Dedifferentiated amniotic fluid mesenchymal stem cell (primary cell): Measurements from ENCODE around the gene GPR132.
"Not testable (repeated sequence)": the region's sequence is repeated elsewhere in the genome, so short reads cannot be mapped to it uniquely, and the experiment has no call there.

Experiments used
- DNase-seq: peaks from one replicate; pipeline ENCODE4 v3.0.0-alpha.2; 2016; ENCODE audit errors: extremely low spot score

The GPR132 gene

DNA sequence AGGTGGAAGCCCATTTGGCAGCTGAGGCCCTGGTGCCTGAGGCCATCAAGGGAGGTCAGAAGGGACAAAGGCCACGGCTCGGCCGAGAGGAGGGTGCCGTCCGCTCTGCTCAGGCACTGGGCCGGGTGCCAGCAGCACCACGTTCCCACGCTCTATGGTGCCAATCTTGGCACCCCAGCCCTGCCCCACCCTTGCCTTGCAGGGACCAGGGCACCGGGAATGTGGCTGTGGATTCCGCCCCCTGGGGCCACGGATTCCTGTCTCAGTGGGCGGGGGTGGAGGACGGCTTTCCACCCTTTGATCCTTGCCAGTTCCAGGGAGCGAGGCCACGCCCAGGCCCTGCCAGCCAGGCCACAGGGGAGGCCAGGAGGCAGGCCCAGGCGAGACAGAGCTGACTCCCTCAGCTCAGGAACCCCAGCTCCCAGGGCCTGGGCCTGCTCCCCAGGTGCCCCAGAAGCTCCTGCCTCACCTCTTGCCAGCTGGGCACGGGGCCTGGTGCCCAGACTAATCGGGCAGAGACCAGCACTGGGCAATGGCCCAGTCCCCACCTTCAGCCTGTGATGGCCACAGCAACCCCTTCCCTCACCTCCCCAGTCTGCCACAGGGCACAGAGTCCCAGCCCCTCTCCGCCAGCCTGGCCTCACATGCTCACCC lies 26.4 kb upstream of the GPR132 start:
- DNase-seq: no peak

DNA sequence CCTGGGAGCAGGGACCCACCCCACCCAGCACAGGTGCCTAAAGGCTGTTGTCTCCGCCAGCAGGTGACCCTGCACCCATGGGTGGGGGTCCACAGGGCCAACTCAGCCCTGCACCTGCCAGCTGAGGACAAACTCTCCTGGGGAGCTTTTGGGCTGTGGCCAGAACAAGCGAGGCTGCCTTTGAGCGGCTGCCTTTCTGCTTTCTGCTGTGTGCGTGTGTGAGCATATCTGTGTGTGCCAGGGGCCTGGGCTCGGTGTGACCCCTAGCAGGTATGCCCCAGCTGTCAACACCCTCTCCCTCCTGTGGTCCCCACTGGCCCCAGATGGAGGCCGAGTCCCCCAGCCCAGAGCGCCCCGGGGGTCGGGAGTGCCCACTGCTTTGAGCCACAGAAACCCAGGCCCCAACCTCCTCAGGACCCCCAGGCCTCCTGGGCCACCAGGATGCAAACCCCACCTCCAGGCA lies 25.9 kb upstream of the GPR132 start:
- DNase-seq: no peak

DNA sequence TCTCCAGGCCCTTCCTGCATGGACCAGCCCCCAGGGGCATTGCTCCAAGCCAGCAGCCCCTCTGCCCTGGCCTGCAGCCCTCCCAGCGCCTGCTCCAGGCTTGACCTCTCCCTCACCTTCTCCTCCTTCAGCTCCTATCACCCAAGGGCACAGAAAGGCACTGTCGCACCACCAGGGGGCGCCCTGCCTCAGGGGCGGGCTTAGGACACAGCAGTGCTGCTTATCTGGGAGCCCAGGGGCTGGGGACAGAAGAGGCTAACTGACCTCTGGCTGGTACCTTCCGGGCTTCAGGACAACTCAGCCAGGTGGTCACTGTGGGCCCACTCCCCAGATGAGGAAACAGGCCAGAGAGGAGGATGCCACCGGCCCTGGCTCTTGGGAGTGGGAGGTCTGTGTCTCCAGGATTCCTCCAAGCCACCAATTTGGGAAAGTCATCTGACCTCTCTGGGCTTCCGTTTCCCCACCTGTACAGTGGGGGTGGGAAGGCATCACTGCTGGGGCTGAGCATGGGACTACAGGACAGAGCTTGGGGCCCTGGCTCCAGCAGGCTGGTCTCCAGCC lies 25.3 kb upstream of the GPR132 start:
- peak; percentile 65 for DNase-seq

DNA sequence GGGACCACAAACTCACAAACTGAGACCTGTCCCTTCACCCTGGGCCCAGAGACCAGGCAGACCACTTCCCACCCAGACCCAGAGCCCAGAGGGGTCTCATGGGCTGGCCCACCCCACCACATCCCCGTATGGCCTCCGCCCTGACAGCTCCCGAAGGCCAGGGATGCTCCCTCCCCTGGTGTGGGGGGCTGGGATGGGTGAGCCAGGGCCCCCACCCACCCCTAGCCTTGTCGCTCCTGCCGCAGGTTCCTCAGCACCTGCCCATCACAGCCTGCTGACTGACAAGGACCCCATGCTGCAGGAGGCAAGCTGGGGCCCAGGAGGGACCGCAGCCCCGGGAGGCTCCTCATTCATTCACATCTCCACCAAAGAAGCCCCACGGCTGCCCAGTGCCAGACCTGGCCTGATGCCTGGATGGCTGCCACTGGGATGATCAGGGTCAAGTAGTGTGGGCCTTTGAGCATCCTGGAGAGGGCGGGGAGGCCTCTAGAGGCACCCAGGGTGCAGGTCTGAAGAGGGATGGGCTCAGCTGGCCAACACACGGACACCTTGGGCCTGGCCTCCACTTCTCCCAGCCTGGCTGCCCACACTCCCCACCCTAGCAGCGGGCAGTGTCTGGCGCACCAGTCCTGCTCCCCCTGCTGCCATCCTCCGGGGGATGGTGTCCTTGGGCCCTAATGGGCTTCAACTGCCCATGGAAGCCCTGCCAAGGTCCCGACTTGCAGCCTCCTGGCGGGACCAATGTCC lies 24.7 kb upstream of the GPR132 start:
- DNase-seq: no peak

DNA sequence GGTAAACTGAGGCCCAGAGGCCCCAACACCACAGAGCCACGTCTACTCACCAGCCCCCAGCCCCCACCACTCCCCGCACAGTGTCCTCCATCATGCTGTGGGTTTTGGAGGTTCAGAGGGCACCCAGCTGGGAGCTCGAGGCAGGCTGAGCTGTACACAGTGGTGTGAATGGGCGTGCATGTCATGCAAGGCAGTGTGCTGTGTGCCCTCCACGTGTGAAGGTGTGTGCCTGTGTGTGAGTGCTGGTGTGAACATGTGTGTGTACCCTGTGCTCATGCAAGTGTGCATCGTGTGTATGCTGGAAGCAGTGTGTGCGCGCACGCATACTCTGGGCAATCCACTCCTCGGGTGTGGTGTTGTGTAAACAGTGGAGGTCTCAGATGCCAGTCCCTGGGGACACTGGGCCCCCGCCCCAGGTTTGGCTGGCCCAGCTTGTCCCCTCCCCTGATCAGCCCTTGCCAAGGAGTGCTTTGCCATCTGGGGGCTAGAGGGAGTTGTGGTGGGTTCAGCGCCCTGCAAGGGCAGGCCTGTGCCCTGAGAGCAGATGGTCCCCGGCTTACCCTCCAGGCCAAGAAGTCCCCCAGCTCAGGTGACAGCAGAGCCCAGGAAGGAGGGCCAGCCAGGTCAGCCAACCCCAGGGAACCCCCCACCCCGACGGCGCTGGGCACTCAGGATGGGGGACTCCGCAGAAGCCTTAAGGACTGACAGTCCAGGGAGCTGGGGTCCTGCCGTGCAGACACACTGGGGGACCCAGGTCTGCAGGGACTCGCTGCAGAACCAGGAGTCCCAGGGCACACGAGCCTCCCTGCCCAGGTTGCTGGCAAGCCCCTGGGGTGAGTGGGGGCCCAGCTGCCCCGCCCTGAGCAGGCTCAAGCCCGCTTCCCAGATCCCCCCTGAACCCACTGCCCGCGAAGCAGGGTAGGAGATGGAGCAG lies 23.8 kb upstream of the GPR132 start:
- DNase-seq: no peak

DNA sequence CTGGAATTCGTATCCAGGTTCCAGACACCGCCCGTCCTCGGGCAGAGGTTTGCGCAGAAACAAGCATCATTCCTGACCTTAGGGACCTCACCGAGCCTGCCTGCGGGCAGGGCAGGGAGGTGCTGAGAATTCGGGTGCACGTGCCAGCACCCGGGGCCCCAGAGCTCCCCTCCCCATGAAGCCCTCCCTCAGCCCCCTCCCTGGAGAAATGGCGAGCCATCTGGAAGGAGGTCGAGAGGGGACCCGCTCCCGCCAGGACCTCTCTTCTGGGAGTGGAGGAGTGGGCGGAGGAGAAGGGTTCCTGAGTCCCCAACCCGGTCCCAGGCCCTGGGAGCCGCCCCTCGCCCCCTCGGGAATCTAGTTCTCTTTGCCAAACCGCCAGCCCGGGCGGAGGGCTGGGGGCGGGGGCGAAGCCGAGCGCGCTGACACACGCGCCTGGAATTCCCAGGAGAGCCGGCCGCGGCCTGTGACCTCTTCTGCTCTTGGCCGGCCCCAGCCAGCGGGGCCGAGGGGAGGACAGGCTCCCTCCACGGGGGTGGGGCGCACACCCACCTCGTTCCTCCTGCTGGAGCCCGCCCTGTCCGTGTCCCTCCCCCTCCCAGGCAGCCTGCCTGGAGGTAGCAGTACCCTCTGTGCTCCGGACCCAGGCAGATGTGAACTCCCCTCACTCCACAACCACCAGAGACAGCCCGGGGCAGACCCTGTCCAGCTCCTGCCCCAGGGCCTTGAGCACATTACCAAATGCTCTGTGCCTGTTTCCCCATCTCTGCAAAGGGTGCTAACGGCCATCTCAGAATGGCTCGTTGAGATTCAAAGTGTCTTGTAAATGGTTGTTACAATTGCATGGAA lies 23.0 kb upstream of the GPR132 start:
- DNase-seq: peak; percentile 43

DNA sequence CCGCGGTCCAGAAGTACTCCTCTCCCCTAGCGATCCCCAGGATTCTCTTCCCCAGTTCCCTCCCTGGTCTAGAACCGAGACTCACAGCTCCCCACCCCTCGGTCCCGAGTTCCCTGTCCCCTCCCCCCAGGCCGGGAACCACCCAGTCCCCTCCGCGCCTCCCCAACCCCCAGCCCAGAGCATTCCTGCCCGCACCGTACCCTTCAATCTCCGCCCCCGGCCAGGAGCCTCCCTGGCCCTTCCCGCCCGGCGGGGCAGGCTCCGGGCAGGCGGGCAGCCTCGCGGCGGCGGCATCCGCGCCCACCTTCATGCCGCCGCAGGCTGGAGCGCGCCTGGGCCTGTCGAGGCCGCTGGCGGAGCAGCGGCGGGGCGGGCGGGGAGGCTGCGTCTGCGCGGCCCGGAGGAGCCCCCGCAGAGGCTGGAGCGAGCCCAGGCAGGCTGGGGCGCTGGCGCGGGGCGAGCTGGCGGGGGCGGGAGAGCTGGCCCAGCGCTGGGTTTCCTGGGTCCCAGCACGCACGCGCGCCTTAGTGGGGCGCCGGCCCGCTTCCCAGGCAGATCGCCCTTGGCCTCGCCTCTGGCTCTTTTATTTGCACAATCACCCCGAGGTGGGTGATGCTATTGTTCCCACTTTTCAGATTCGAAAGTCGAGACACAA lies 22.2 kb upstream of the GPR132 start:
- DNase-seq: peak; percentile 30

DNA sequence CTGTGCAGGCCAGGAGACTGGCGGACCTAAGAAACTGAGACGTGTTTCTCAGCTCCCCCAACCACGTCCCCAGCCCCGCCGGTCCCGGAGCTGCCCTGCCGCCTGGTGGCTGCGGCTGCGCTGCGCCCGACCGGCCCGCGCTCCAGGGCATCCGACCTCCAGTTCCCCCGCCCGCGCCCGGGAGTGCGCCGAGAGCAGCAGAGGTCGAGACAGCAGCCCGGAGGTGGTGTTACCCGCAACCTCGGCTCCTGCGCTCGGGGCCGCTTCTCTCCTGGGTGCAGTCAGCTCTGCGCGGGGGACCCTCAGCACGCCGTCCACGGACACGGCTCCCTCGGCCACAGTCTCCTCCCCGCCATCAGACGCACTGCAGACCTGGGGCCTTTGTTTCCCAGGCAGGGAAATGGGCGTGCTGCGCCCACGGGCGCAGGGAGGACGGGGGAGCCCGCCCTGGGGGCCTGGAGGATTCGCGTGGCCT lies 21.6 kb upstream of the GPR132 start:
- DNase-seq: peak; percentile 47

DNA sequence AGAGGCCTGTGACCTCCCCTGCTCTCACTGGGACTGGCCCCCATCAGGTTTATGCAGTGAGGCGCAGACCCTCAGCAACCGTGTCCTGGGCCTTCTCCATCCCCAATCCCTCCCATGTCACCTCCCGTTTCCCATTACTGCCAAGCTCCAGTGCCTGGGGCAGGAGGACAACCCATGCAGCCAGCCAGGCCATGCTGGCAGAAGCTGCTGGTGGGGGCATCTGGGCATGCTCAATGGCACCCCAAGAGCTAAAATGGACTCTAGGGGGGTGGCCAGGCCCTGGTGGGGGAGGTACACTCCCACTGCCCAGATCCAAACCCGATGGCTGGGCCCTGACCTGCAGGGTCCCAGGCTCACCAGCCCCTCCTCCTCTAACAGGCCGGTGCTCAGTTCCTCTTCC lies 20.5 kb upstream of the GPR132 start:
- no peak for DNase-seq

DNA sequence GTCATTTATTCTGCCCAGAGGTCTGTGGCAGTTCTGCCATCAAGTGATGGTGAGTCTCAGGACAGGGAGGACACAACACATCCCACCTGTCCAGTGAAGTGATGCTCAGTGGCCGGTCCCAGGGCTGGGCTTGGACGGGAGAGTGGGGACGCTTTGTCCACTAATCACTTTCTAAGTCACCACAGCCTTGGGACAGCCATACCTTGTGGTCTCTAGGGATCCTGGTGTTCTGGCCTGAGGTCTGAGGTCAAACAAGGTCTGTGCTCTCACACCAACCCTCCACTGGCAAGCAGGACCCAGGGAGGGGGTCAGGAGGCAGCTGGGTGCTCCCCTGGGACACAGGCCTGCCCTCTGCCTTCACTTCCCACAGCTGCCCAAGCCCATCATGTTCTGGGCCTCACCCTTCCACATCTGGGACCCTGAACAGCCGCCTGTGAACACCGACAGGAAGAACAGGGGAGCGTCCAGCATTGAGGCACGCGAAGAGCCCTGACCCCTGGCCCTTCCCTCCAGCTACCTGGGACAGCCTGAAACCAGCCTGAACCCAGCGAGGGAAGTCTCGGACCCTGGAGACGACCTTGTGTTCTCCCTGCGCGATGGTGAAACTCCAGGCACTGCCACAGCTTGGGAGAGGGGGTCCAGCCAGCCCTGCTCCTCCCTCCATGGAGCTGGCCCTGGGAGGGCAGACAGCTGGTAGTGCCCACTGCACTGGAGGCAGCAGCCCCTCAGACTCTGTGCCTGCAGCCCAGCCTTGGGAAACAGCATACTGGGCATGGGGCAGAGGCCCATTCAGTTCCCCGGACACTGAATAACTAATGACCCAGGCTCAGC lies 19.7 kb upstream of the GPR132 start:
- no peak for DNase-seq

DNA sequence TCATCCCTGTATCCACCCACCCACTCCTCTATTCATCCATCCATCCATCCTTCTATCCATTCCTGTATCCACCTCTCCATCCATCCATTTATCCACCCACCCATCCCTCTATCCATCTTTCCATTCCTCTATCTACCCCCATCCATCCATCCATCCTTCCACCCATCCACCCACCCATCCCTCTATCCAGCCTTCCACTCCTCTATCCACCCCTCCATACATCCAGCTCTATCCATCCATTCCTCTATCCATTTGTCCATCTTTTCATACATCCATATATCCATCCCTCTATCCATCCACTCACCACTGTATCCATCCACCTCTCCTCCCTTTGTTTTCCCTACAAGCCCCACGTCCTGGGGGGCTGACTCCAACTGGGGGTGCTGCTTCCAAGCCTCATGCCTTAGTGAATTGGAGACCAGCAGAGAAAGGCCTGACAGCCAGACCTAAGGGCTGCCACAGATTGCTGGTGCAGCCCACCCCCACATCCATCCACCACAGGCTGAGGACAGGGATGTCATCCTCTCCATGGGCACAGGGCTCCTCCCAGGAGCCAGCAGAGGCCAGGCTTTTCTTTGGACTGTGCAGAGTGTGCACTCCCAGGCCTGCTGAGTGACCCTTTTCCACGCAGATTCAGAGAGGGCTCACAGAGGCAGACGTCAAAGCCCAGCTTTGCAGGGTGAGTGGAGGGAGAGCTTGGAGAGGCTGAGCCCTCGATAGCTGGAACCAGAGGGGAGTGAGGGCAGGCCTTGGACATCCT lies 18.9 kb upstream of the GPR132 start:
- no peak for DNase-seq

DNA sequence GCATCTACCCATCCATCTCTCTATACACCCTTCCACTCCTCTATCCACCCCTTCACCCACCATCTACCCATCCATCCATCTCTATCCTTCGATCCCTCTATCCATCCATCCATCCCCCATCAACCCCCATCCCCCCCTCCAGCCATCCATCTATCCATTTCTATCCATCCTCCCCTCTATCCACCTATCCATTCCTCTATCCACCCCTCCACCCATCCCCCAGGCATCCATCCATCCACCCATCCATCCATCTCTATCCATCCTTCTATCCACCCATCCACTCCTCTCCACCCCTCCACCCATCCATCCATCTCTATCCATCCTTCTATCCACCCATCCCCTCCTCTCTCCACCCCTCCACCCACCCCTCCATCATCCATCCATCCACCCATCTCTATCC lies 17.5 kb upstream of the GPR132 start:
- DNase-seq: no peak

DNA sequence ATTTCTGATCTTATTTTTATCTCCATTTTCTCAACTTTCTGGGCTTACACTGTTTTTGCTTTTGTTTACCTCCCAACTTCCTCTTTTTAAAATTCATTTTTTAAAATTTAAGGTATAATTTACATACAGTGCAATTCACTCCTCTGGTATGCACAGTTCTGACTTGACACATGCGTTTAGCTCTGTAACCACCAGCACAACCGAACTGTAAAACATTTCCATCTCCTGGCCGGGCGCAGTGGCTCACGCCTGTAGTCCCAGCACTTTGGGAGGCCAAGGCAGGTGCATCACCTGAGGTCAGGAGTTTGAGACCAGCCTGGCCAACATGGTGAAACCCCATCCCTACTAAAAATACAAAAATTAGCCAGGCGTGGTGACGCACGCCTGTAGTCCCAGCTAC lies 16.2 kb upstream of the GPR132 start:
- not testable (repeated sequence) for DNase-seq

DNA sequence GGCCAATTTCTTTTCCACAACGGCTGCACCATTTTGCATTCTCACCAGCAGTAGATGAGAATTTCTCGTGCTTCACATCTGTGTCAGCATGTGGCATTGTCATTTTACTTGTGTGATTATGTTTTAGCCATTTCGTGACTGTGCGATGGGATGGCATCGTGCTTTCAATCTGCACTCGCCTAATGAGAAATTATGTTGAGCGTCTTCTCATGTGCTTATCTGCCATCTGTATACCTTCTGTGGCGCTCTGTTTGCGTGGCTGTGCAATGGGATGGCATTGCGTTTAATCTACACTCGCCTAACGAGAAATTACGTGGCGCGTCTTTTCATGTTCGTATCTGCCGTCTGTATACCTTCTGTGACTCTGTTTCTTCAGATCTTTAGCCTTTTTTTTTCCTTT lies 14.9 kb upstream of the GPR132 start:
- no peak for DNase-seq

DNA sequence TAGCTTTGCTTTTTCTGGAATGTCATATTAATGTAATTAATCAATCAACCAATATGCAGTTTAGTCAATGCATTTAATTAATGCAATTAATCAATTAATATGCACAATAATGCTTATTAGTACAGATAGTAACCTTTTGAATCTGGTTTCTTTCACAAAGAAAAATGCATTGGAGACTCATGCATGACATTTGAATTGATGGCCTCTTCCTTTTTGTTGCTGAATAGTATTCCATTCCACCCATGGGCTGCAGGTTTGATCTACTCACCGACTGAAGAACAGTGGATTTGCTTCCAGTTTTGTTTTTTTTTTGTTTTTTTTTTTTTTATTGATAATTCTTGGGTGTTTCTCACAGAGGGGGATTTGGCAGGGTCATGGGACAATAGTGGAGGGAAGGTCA lies 13.1 kb upstream of the GPR132 start:
- DNase-seq: no peak

DNA sequence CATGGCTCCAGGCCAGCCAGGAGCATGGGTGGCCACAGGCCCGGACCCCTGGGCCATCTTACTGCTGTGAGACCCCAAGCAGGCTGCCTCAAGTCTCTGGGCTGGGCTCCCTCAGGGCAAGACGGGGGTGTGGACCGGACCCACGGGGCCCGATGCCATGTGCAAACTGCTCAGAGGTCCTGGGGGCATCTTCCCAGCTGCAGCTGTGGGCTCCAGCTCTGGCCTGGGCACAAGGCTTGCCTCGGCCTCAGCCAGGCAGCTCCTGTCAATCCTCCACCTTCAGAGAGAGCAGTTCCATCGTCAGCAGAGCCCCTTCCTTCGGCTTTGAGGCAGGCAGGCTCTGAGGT lies 12.4 kb upstream of the GPR132 start:
- DNase-seq: no peak

DNA sequence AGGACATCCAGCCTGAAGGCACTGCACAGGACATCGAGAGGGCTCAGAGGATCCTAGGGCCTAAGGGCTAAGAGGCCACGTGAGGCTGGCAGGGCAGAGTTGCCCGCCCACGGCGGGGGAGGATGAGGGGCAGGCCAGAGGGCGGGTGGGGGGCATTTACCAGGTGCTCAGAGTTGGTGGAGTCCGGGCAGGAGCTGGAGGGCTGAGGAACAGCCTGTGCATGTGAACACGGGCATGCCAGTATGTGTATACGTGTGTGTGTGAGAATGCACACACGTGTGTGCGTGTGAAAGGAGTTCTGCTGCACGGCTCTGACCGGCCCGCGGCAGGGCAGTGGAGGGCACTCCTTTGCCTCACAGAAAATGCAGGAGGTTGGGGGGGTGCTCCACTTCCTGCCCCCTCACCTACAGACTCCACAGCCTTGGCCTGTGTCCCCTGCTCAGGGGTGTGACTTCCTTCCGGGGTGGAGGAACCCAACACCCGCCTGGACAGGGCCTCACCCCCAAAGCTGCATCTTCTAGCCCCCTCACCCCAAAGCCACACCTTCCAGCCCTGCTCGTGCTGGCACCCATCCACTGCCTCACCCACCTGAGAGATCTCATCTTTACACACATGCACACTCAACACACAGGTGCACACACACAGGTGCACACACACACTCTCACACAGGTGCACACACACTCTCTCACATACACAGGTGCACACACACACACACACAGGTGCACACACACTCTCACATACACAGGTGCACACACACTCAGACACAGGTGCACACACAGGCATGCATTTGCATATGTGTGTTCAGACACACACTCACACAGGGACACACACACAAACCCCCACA lies 11.8 kb upstream of the GPR132 start:
- no peak for DNase-seq

DNA sequence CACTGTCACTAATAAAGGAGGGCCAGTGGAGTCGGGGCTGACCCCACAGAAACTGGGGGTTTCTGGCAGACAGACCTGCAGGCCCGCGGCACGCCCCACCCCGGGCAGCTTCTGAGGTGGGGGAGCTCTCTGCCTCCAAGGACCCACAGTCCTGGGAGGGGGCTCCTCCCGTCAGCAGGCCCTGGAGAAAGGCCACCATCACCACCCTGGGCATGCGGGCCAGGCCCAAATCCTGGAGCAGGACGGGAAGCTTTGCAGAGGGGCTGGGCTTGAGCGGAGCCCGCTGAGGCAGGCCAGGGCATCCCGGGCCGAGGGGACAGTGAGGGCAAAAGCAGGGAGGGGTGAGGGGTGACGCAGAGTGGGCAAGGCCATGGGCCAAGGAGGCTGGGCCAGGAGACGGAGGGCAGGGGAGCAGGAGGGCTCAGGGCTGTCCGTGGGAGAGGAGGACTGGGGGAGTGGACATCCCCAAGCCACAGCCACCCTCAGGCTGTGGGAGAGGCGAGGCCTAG lies 11.1 kb upstream of the GPR132 start:
- no peak for DNase-seq
